ENCODE measurements around the gene ST8SIA2.

The ST8SIA2 gene, protein sequence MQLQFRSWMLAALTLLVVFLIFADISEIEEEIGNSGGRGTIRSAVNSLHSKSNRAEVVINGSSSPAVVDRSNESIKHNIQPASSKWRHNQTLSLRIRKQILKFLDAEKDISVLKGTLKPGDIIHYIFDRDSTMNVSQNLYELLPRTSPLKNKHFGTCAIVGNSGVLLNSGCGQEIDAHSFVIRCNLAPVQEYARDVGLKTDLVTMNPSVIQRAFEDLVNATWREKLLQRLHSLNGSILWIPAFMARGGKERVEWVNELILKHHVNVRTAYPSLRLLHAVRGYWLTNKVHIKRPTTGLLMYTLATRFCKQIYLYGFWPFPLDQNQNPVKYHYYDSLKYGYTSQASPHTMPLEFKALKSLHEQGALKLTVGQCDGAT
- 0 to 0.06 reads per million in 2 experiments for total RNA-seq

GRCh38 chr15:92393071-92393979, at the start of gene ST8SIA2:
Gene ST8SIA2, plus strand, starts transcription at chr15:92393881. Its CDS starts 184 bp downstream, at chr15:92394065.
- no peak for DNase-seq (ENCODE audit: low read depth)

DNA sequence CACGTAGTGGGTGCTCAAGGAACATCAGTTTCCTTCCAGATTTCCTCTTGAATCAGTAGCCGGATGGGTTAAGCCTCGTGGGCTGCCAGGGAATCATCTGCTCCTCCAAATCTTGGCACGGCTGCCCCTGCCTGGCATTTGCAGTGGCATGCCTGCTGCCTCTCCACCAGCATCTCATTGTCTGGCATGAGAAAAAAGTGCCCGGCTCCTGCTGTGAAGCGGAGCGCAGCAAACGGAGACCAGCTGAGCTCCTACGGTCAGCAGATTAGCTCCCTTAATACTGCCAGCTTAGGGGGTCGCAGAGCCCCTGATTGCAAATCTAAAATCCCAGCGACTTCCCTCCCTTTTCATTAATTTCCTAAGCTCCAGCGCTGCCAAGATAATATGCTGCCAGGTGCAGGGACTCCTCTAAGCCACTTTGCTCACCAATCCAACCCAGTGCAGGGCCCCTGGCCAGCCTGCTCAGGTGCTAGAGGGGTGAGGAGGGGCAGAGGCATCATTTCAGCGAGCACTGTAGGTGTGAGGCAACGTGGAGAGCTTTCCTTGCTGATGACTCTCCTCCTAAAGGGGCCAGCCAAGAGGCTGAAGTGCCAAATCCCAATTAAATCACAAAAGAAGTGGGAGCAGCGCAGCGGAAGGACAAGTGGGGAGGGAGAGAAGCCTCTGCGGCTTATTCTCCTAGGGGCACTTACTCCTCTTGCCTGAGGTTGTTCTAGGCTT, 49.6 kb upstream of the ST8SIA2 start:
- no peak for DNase-seq (ENCODE audit: low read depth)

DNA sequence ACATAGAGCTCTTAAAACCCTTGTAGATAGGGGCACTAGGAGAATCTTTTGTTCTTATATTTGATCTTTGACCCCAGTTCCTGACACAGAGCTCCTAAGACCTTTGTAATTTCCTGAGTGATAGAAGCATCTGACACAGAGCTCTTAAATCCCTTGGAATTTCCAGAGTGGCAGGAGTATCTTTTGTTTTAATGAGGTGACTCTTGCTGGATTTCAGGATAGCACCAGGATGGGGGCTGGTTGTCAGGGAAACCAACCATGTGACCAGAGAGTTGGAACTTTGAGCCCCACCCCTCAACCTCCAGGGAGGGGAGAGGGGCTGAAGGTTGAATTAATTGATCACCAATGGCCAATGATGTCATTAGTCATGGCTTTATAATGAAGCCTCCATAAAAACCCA, 47.6 kb upstream of the ST8SIA2 start:
- no peak for DNase-seq (ENCODE audit: low read depth)

- no peak for DNase-seq (ENCODE audit: low read depth)
These were observed 38.4 kb upstream of the ST8SIA2 start for GRCh38 chr15:92355307-92355706.

- DNase-seq (ENCODE audit: low read depth): no peak
These were observed 32.2 kb upstream of the ST8SIA2 start for GRCh38 chr15:92361321-92362000.

DNA sequence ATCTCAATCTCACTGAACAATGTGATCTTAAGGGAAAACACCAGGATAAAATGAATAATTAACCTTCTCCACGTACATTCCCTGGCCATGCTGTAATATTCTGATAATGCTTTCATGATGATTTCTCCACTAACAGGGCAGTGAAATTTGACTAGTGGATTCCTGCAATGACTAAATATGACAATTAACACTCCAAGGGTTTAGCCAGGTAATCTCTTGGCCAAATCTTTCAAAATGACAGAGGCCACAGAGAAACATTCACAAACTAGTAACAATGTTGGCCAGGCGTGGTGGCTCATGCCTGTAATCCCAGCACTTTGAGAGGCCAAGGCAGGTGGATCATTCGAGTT, 31.7 kb upstream of the ST8SIA2 start:
- DNase-seq (ENCODE audit: low read depth): no peak

DNA sequence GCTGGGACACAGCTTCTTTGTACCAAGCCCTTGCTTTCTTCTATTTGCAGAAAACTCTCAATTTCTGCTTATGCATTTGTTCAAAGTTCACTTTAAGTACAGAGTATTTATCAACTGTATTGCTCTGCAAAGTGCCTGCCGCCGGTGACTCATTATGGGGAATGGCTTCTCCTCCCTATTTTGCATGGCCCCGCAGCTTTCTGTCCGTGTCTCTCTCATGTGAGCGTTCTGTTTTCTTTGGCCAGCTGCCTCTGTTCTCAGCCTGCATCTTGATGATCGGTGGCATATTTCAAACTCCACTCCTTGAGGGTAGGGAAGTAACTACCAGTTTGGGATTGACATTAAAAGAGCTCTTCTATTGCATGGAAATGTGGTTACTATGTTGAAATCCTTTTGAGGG, 28.6 kb upstream of the ST8SIA2 start:
- DNase-seq (ENCODE audit: low read depth): no peak

DNA sequence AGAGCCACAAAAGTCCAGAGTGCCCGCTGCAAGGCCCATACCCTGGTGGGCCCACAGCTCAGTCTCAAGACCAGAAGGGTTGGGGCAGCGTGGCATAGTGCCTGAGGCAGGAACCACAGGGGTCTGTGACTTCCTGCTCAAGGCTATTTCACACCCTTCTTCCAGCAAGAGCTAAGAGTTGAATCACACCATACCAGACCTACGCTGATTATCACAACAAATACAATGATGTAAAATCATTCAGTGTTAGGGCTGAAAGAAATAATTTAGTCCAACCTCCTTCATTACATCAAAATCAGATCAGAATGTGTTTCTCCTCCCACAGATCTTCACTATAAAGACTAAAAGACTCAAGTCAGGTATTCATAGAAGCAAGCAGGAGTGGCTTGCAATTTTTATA, 27.8 kb upstream of the ST8SIA2 start:
- no peak for DNase-seq (ENCODE audit: low read depth)

- DNase-seq (ENCODE audit: low read depth): no peak
These were observed 27.3 kb upstream of the ST8SIA2 start for GRCh38 chr15:92366381-92366780.

- no peak for DNase-seq (ENCODE audit: low read depth)
These were observed 18.6 kb upstream of the ST8SIA2 start for GRCh38 chr15:92375057-92375456.

GRCh38 chr15:92376109-92376508, 17.6 kb upstream of the ST8SIA2 start:
- no peak for DNase-seq (ENCODE audit: low read depth)

DNA sequence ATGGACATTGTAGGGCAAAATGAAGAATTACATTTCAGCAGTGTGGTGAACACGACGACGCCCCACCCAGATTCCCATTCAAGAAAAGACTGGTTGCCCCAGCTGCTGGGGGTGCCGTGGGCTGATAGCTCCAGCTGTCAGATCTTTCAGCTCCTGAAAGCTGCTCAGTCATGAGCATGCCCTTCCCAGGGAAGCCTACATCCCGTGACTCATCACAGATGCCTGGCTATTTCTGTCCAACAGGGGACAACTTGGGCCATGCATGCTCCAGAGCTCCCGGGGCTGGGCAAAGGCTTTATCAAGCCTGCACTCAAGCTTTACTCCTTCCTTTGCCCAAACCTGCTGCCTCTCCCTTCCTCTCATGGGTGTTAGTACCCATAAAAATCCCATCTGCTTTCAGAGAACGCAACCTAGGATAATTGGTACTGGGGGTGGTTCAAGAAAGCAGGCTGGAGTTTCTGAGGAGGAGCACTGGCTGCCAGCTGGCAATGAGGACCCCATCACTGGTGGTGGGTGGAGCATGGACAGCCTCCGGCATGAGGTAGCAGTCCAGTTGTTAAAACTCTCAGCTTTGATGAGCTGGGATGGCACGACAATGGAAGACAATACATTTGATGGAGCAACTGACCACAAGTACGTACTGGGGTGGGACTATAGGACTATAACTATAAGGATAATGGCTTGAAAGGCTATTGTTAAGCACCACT, 16.4 kb upstream of the ST8SIA2 start:
- no peak for DNase-seq (ENCODE audit: low read depth)

- no peak for DNase-seq (ENCODE audit: low read depth)
These were observed 10.0 kb upstream of the ST8SIA2 start for GRCh38 chr15:92383519-92384324.

DNA sequence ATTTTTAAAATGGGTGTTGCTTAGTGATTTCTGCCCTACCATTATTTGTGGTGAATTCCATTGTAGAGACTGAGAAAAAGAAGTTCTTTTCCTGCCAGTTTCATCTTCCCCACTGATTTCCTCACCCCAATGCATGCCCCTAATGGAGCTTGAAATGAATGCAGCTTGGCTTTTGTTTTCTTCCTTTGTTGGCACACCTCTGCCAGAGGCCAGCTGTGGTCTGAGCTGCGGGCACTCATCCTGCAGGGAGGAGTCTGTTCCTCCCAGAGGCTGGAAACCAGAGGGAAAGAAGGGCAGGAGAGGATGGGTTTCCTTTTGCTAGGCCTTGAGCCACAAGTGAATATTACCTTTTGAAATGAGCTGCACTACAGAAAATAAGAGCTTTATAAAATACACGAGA, 9.3 kb upstream of the ST8SIA2 start:
- DNase-seq (ENCODE audit: low read depth): no peak

- no peak for DNase-seq (ENCODE audit: low read depth)
These were observed 8.6 kb upstream of the ST8SIA2 start for GRCh38 chr15:92385096-92385495.

GRCh38 chr15:92391640-92392039, 2.0 kb upstream of the ST8SIA2 start:
- no peak for DNase-seq (ENCODE audit: low read depth)

- DNase-seq (ENCODE audit: low read depth): no peak
These were observed 1.2 kb upstream of the ST8SIA2 start for GRCh38 chr15:92392462-92392861.

DNA sequence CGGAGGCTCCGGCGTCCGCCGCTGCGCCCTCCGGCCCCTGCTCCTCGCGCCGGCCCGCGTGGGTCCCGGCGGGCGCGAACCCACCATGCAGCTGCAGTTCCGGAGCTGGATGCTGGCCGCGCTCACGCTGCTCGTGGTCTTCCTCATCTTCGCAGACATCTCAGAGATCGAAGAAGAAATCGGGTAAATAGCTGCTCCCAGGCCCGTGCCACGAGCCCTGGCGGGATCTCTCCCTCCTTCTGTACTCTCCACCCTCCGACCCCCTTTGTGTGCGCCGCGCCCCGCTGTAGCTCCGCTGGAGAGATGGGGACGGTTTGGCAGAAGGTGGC, 263 bp downstream of the ST8SIA2 start:
- no peak for DNase-seq (ENCODE audit: low read depth)

GRCh38 chr15:92394309-92395097, 822 bp downstream of the ST8SIA2 start:
- no peak for DNase-seq (ENCODE audit: low read depth)

Measured in T follicular helper cell (primary cell).